Peyer's patch (tissue), 4 donors: ENCODE measurements around the gene PTOV1. TPM values are rescaled to one million over a fixed set of nuclear protein-coding genes. Genes with fewer than 3 reads are reported as not detected.

Experiments
- DNase-seq, 3 donors: peaks; one replicate each; pipeline ENCODE4 v3.0.0-alpha.2; 2017 to 2019
- H3K27ac ChIP-seq, 4 donors: fragments of 200-600 bp; sonication (generic); one replicate each; pipeline ENCODE4 v1.5.1; 2016 to 2019
- H3K27me3 ChIP-seq, 2 donors: fragments of 200-600 bp; sonication (generic); one replicate each; pipeline ENCODE4 v1.5.1; 2019
- H3K36me3 ChIP-seq, 3 donors: fragments of 200-600 bp; sonication (generic); one replicate each; pipeline ENCODE4 v1.5.1; 2016 to 2019
- H3K4me1 ChIP-seq, 4 donors: fragments of 200-600 bp; sonication (generic); one replicate each; pipeline ENCODE4 v1.5.1; 2016 to 2019
- H3K4me3 ChIP-seq, 4 donors: fragments of 200-600 bp; sonication (generic); 1 replicate in 3 of 4; 2 replicates in 1 of 4; pipeline ENCODE4 v1.5.1; 2016 to 2019; ENCODE audit warnings: mild to moderate bottlenecking in 1 of 4
- H3K9me3 ChIP-seq, 4 donors: fragments of 200-600 bp; sonication (generic); one replicate each; pipeline ENCODE4 v1.5.1; 2016 to 2019; ENCODE audit warnings: mild to moderate bottlenecking in 1 of 4
- POLR2A ChIP-seq, 2 donors: fragments of 450-650 bp; IDR thresholded peaks; one replicate each; pipeline ENCODE4 v1.5.1; 2017; ENCODE audit warnings: antibody characterized with exemption in 2 of 2, mild to moderate bottlenecking in 2 of 2, moderate library complexity in 2 of 2
- total RNA-seq, 4 donors: library from RNA; depleted of rRNA; stranded (reverse); fragments of >200 nt; gene quantifications; one replicate each; pipeline ENCODE4 v1.1.0, GENCODE V29; 2016
- TF ChIP-seq, protein P1 (sequence below), 6 experiments: fragments of 450-650 bp in 4 of 6; fragments of 200-600 bp in 2 of 6; sonication (generic) in 1 of 6; IDR thresholded peaks; one replicate each; pipeline ENCODE4 v1.5.1; 2017 to 2019; ENCODE audit warnings: antibody characterized with exemption in 6 of 6, mild to moderate bottlenecking in 3 of 6, moderate library complexity in 1 of 6

The PTOV1 gene
- total RNA-seq, 4 donors from 2014 or later: 80.0 to 153 (median 95.9) TPM

GRCh38 chr19:49809160-49809940 is 41.6 kb upstream of the PTOV1 start:
- Histone ChIP-seq H3K27ac (peak overlapping the region; percentile 74 to 82 (median 76)), H3K27me3 (no peaks in the 10 kb centered on the region), H3K36me3 (peaks cover 0 to 14% (median 0%) of the 10 kb centered on the region in 3 donors), H3K4me1 (peaks cover 0 to 28% (median 7%) of the 10 kb centered on the region in 4 donors), H3K9me3 (no peaks in the 10 kb centered on the region), H3K4me3 (peak overlapping the region; percentile 53 to 73 (median 62))
- peak in 2 of 3 donors; percentile 51 to 82 for DNase-seq
- TF ChIP-seq, protein P1, sequence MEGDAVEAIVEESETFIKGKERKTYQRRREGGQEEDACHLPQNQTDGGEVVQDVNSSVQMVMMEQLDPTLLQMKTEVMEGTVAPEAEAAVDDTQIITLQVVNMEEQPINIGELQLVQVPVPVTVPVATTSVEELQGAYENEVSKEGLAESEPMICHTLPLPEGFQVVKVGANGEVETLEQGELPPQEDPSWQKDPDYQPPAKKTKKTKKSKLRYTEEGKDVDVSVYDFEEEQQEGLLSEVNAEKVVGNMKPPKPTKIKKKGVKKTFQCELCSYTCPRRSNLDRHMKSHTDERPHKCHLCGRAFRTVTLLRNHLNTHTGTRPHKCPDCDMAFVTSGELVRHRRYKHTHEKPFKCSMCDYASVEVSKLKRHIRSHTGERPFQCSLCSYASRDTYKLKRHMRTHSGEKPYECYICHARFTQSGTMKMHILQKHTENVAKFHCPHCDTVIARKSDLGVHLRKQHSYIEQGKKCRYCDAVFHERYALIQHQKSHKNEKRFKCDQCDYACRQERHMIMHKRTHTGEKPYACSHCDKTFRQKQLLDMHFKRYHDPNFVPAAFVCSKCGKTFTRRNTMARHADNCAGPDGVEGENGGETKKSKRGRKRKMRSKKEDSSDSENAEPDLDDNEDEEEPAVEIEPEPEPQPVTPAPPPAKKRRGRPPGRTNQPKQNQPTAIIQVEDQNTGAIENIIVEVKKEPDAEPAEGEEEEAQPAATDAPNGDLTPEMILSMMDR (IDR thresholded peaks at IDR 0.05): peak in 1 of 6 experiments; percentile 10
- no peak for TF ChIP-seq POLR2A (IDR thresholded peaks at IDR 0.05)

GRCh38 chr19:49809941-49810389 is 41.0 kb upstream of the PTOV1 start:
- Histone ChIP-seq H3K36me3 (peaks cover 0 to 10% (median 0%) of the 10 kb centered on the region in 3 donors), H3K27ac (peak overlapping the region in 3 of 4 donors; percentile 74 to 82 (median 76)), H3K27me3 (no peaks in the 10 kb centered on the region), H3K9me3 (no peaks in the 10 kb centered on the region), H3K4me3 (peak overlapping the region; percentile 53 to 73 (median 62)), H3K4me1 (peaks cover 0 to 28% (median 7%) of the 10 kb centered on the region in 4 donors)
- DNase-seq: no peak
- no peak for TF ChIP-seq POLR2A (IDR thresholded peaks at IDR 0.05)
- TF ChIP-seq, protein P1 (IDR thresholded peaks at IDR 0.05): no peak

GRCh38 chr19:49811328-49811727 is 39.6 kb upstream of the PTOV1 start:
- no peak overlapping the region for H3K27ac ChIP-seq
- peaks cover 0 to 28% (median 7%) of the 10 kb centered on the region in 4 donors for H3K4me1 ChIP-seq
- H3K36me3 ChIP-seq: peaks cover 0 to 10% (median 0%) of the 10 kb centered on the region in 3 donors
- H3K4me3 ChIP-seq: no peak overlapping the region
- H3K27me3 ChIP-seq: no peaks in the 10 kb centered on the region
- no peak for TF ChIP-seq POLR2A (IDR thresholded peaks at IDR 0.05)
- TF ChIP-seq, protein P1 (IDR thresholded peaks at IDR 0.05): no peak
- H3K9me3 ChIP-seq: no peaks in the 10 kb centered on the region
- no peak for DNase-seq

DNA sequence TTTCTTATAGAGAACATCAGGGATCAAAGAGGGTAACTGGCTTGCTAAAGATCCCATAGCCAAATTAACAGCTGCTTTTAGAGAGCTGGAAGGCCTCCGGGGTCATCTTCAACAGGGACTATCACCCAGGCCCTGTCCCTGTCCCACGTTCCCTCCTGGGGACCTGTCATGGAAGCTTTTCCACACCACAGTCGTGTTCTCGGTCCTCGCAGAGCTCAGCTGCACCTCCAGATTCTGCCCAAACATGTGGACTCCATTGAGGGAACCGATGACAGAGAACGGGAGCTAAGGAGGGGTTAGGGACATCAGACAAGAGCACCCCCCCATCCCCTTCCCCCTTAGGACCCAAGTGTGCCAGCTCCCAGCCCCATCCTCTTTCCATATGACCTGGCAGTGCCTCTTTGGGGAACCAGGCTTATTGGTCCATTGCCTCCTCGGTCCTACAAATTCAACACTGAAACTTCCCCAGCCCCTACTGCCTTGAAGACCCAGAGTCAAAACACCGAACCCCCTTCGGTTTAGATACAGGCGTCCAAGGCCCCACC is 38.4 kb upstream of the PTOV1 start:
- Histone ChIP-seq H3K4me3 (peak overlapping the region; percentile 52 to 80 (median 58)), H3K9me3 (no peaks in the 10 kb centered on the region), H3K36me3 (no peaks in the 10 kb centered on the region), H3K27me3 (no peaks in the 10 kb centered on the region), H3K4me1 (peaks cover 0 to 36% (median 7%) of the 10 kb centered on the region in 4 donors), H3K27ac (peak overlapping the region; percentile 75 to 86 (median 80))
- no peak for DNase-seq
- no peak for TF ChIP-seq POLR2A (IDR thresholded peaks at IDR 0.05)
- TF ChIP-seq, protein P1 (IDR thresholded peaks at IDR 0.05): no peak

GRCh38 chr19:49812997-49813861 is 37.7 kb upstream of the PTOV1 start, which contains the start of gene FUZ:
TSS of gene FUZ (minus strand) at chr19:49813292. CDS start at chr19:49813106, 186 bp downstream.
- peaks cover 0 to 36% (median 6%) of the 10 kb centered on the region in 4 donors for H3K4me1 ChIP-seq
- no peak for TF ChIP-seq POLR2A (IDR thresholded peaks at IDR 0.05)
- TF ChIP-seq, protein P1 (IDR thresholded peaks at IDR 0.05): peak in 2 of 6 experiments; percentile 10 to 29
- peak; percentile 92 to 99 (median 97) for DNase-seq

More at GRCh38 chr19:49812997-49813861, 37.7 kb upstream of the PTOV1 start, which contains the start of gene FUZ:
- Histone ChIP-seq H3K4me3 (peak within 1 kb of the TSS; percentile 52 to 80 (median 58)), H3K27me3 (no peaks in the 10 kb centered on the region), H3K27ac (peak within 1 kb of the TSS; percentile 75 to 86 (median 80)), H3K9me3 (no peaks in the 10 kb centered on the region), H3K36me3 (no peaks in the 10 kb centered on the region)
